ENCODE results near the gene TEX53.

Gene TEX53

GRCh38 chr9:114657705-114658104, at the start of gene TEX53:
Gene TEX53 (minus strand): TSS chr9:114657805. CDS start chr9:114657774, 31 bp downstream.
- DNase-seq (ENCODE audit: low read depth) = no peak

- DNase-seq (ENCODE audit: low read depth) = no peak
These were observed 49.1 kb upstream of the TEX53 start for GRCh38 chr9:114706711-114707110.

- DNase-seq (ENCODE audit: low read depth) = no peak
These were observed 44.4 kb upstream of the TEX53 start for GRCh38 chr9:114701988-114702387.

GRCh38 chr9:114697951-114698351, 40.3 kb upstream of the TEX53 start:
- no peak for DNase-seq (ENCODE audit: low read depth)

GRCh38 chr9:114696814-114697544, 39.4 kb upstream of the TEX53 start:
- no peak for DNase-seq (ENCODE audit: low read depth)

- no peak for DNase-seq (ENCODE audit: low read depth)
These were observed 38.3 kb upstream of the TEX53 start for GRCh38 chr9:114695948-114696347.

GRCh38 chr9:114694719-114695269, 37.2 kb upstream of the TEX53 start:
- DNase-seq (ENCODE audit: low read depth) = no peak

GRCh38 chr9:114694146-114694545, 36.5 kb upstream of the TEX53 start:
- DNase-seq (ENCODE audit: low read depth) = no peak

GRCh38 chr9:114693248-114693855, 35.7 kb upstream of the TEX53 start:
- no peak for DNase-seq (ENCODE audit: low read depth)

- no peak for DNase-seq (ENCODE audit: low read depth)
These were observed 34.3 kb upstream of the TEX53 start for GRCh38 chr9:114691956-114692295.

- no peak for DNase-seq (ENCODE audit: low read depth)
These were observed 33.7 kb upstream of the TEX53 start for GRCh38 chr9:114691046-114691955.

GRCh38 chr9:114690308-114690707, 32.7 kb upstream of the TEX53 start:
- no peak for DNase-seq (ENCODE audit: low read depth)

GRCh38 chr9:114689813-114690212, 32.2 kb upstream of the TEX53 start:
- DNase-seq (ENCODE audit: low read depth) = no peak

GRCh38 chr9:114688909-114689610, 31.5 kb upstream of the TEX53 start:
- no peak for DNase-seq (ENCODE audit: low read depth)

- DNase-seq (ENCODE audit: low read depth) = no peak
These were observed 30.8 kb upstream of the TEX53 start for GRCh38 chr9:114688379-114688778.

- DNase-seq (ENCODE audit: low read depth) = no peak
These were observed 29.4 kb upstream of the TEX53 start for GRCh38 chr9:114687034-114687433.

GRCh38 chr9:114685951-114686350, 28.3 kb upstream of the TEX53 start:
- no peak for DNase-seq (ENCODE audit: low read depth)

GRCh38 chr9:114684036-114684435, 26.4 kb upstream of the TEX53 start:
- no peak for DNase-seq (ENCODE audit: low read depth)

GRCh38 chr9:114682846-114683245, 25.2 kb upstream of the TEX53 start:
- DNase-seq (ENCODE audit: low read depth) = no peak

- peak; percentile 33 for DNase-seq (ENCODE audit: low read depth)
These were observed 24.2 kb upstream of the TEX53 start, which contains the start of gene TEX48 for GRCh38 chr9:114681594-114682332. Gene TEX48 (minus strand): TSS chr9:114682192. CDS start chr9:114671723, 10,469 bp downstream.

Data from stimulated activated CD8-positive, alpha-beta memory T cell treated with anti-CD3 and anti-CD28 coated beads, Interleukin-15, amount 100 ng/mL, for 24 hours (primary cell).